ENCODE results near the gene MPHOSPH6.
"Not testable (repeated sequence)": the region's sequence is repeated elsewhere in the genome, so short reads cannot be mapped to it uniquely, and the experiment has no call there.

The MPHOSPH6 gene

GRCh38 chr16:82113741-82114140 lies 56.3 kb downstream of the MPHOSPH6 start:
- Mint-ChIP-seq H3K9me3 (no peaks in the 10 kb centered on the region), H3K4me3 (no peak overlapping the region), H3K27me3 (no peaks in the 10 kb centered on the region), H3K4me1 (ENCODE audit: low read depth) (peaks cover 8% of the 10 kb centered on the region), H3K27ac (no peak overlapping the region), H3K36me3 (ENCODE audit: low read depth) (no peaks in the 10 kb centered on the region)

- no peak overlapping the region for H3K4me3 Mint-ChIP-seq
Observed at GRCh38 chr16:82111944-82112343, 58.1 kb downstream of the MPHOSPH6 start.

GRCh38 chr16:82109266-82109665 lies 60.8 kb downstream of the MPHOSPH6 start:
- not testable (repeated sequence) for H3K27me3 Mint-ChIP-seq; H3K4me3 Mint-ChIP-seq; H3K9me3 Mint-ChIP-seq; H3K27ac Mint-ChIP-seq; H3K36me3 Mint-ChIP-seq (ENCODE audit: low read depth)
- H3K4me1 Mint-ChIP-seq (ENCODE audit: low read depth), result peaks cover 13% of the 10 kb centered on the region

More at GRCh38 chr16:82111944-82112343, 58.1 kb downstream of the MPHOSPH6 start:
- Mint-ChIP-seq H3K27me3 (no peaks in the 10 kb centered on the region), H3K4me1 (ENCODE audit: low read depth) (peaks cover 10% of the 10 kb centered on the region), H3K9me3 (no peaks in the 10 kb centered on the region), H3K36me3 (ENCODE audit: low read depth) (no peaks in the 10 kb centered on the region), H3K27ac (no peak overlapping the region)

GRCh38 chr16:82108774-82109173 lies 61.2 kb downstream of the MPHOSPH6 start:
- H3K27ac Mint-ChIP-seq, result no peak overlapping the region
- no peaks in the 10 kb centered on the region for H3K27me3 Mint-ChIP-seq
- H3K9me3 Mint-ChIP-seq, result no peaks in the 10 kb centered on the region
- peaks cover 13% of the 10 kb centered on the region for H3K4me1 Mint-ChIP-seq (ENCODE audit: low read depth)
- no peak overlapping the region for H3K4me3 Mint-ChIP-seq
- no peaks in the 10 kb centered on the region for H3K36me3 Mint-ChIP-seq (ENCODE audit: low read depth)

- H3K27me3 Mint-ChIP-seq, result no peaks in the 10 kb centered on the region
- no peaks in the 10 kb centered on the region for H3K36me3 Mint-ChIP-seq (ENCODE audit: low read depth)
- no peaks in the 10 kb centered on the region for H3K9me3 Mint-ChIP-seq
- H3K27ac Mint-ChIP-seq, result peak overlapping the region; percentile 14
- peaks cover 13% of the 10 kb centered on the region for H3K4me1 Mint-ChIP-seq (ENCODE audit: low read depth)
- H3K4me3 Mint-ChIP-seq, result no peak overlapping the region
Observed at GRCh38 chr16:82108100-82108499, 61.9 kb downstream of the MPHOSPH6 start.

GRCh38 chr16:82105107-82105506 lies 64.9 kb downstream of the MPHOSPH6 start:
- Mint-ChIP-seq H3K4me1 (ENCODE audit: low read depth) (peaks cover 13% of the 10 kb centered on the region), H3K27ac (no peak overlapping the region), H3K36me3 (ENCODE audit: low read depth) (no peaks in the 10 kb centered on the region), H3K27me3 (peaks cover 4% of the 10 kb centered on the region), H3K9me3 (no peaks in the 10 kb centered on the region), H3K4me3 (no peak overlapping the region)

Data from stimulated activated naive CD8-positive, alpha-beta T cell treated with anti-CD3 and anti-CD28 coated beads, Interleukin-15, Interleukin-2, amounts not matched to agents 100 ng/mL and 50 ng/mL, for 24 hours (primary cell).